Hypothalamus (tissue), 51 donors: Measurements from ENCODE around the gene BIRC3.
"Not testable (repeated sequence)": the region's sequence is repeated elsewhere in the genome, so short reads cannot be mapped to it uniquely, and the experiment has no call there.

ENCODE experiments used
- DNase-seq, 51 donors: peaks; one replicate each; lab custom pipeline; 2025; lab: John Stamatoyannopoulos, UW

The BIRC3 gene

GRCh38 chr11:102361086-102362031 lies 44.1 kb downstream of the BIRC3 start:
- no peak for DNase-seq

GRCh38 chr11:102364991-102365390 lies 47.7 kb downstream of the BIRC3 start:
- no peak for DNase-seq

GRCh38 chr11:102367364-102367763 lies 50.1 kb downstream of the BIRC3 start:
- DNase-seq = no peak

- no peak for DNase-seq
These were observed 51.2 kb downstream of the BIRC3 start for GRCh38 chr11:102368472-102368871.

GRCh38 chr11:102374633-102375424 lies 57.5 kb downstream of the BIRC3 start:
- DNase-seq = not testable (repeated sequence)

- no peak for DNase-seq
These were observed 58.6 kb downstream of the BIRC3 start for GRCh38 chr11:102375720-102376399.

- DNase-seq = no peak
These were observed 60.6 kb downstream of the BIRC3 start for GRCh38 chr11:102377891-102378290.

- DNase-seq = no peak
These were observed 61.5 kb downstream of the BIRC3 start for GRCh38 chr11:102378818-102379217.

- DNase-seq = no peak
These were observed 65.1 kb downstream of the BIRC3 start for GRCh38 chr11:102382384-102382783.

- no peak for DNase-seq
These were observed 66.6 kb downstream of the BIRC3 start for GRCh38 chr11:102383839-102384238.

- no peak for DNase-seq
These were observed 67.3 kb downstream of the BIRC3 start for GRCh38 chr11:102384419-102385079.

- DNase-seq = no peak
These were observed 68.1 kb downstream of the BIRC3 start for GRCh38 chr11:102385085-102386007.

- no peak for DNase-seq
These were observed 69.0 kb downstream of the BIRC3 start for GRCh38 chr11:102386136-102386734.

GRCh38 chr11:102387043-102387781 lies 69.9 kb downstream of the BIRC3 start:
- DNase-seq = no peak
